ENCODE measurements around the gene ZNF221. TPM values are rescaled to one million over a fixed set of nuclear protein-coding genes. Genes with fewer than 3 reads are reported as not detected.

Gene ZNF221
- total RNA-seq, 1 experiment from 2014 or later: 6.2 TPM

DNA sequence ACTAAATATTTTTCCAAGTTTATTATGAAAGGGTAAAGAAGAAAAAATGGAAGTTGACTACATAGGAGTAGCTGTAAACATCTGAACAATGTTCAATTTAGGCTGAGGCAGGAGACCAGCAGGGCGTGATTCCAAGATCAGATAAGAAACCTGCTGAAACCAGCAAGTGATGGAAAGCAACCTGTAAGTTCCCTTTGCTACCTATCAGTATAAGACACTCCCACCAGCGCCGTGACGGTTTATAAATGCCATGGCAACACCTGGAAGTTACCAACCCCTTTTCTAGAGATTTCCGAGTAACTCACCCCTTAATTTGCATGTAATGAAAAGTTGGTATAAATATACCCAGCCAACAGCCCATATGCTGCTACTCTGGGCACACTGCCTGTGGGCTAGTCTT, 14.8 kb upstream of the ZNF221 start:
- Mint-ChIP-seq H3K9me3 (ENCODE audit: unreplicated experiment) (peaks cover 11% of the 10 kb centered on the region), H3K4me1 (ENCODE audit: low read depth, unreplicated experiment) (peaks cover 11% of the 10 kb centered on the region), H3K27ac (ENCODE audit: unreplicated experiment) (no peak overlapping the region), H3K27me3 (ENCODE audit: insufficient read depth, unreplicated experiment) (peaks cover 3% of the 10 kb centered on the region), H3K36me3 (ENCODE audit: insufficient read depth, unreplicated experiment) (peaks cover 6% of the 10 kb centered on the region), H3K4me3 (ENCODE audit: unreplicated experiment) (peak overlapping the region; percentile 94)
- intact Hi-C loops (cut with micrococcal nuclease; ENCODE audit: unreplicated experiment): loop anchor here (5.0 kb wide), 1 partner anchor 46 kb away; the partner anchor contains the start of gene ZNF155
- peaks cover 5% of the 10 kb centered on the region; the same call in 1 of the 2 replicates for H3K4me1 ChIP-seq
- H3K27me3 ChIP-seq (replicated peaks; ENCODE audit: control insufficient read depth, insufficient read depth, low read length): no peaks in the 10 kb centered on the region
- H3K4me3 ChIP-seq (ENCODE audit: low read depth, low read length): no peak overlapping the region
- DNase-seq: no peak
- BruUV-seq (replicated peaks): no TSS peak
- H3K36me3 ChIP-seq (ENCODE audit: control insufficient read depth, insufficient read depth, low read length): no peaks in the 10 kb centered on the region; the same call in 1 of the 2 replicates
- POLR2A ChIA-PET: interaction anchor here (1.0 to 1.5 kb wide), 3 partner anchors 15 to 158 kb away, joined by 4 to 10 read pairs (median 5); partner anchors contain the start of genes ZNF221, ZNF224 and ZNF283
- 0 out of 2 replicates have a peak, but pooled peaks cover 7% of the 10 kb centered on the region for H3K9me3 ChIP-seq
- CTCF ChIA-PET: interaction anchor here (0.6 to 1.6 kb wide), 2 partner anchors 15 to 283 kb away, joined by 3 to 6 read pairs; partner anchors contain the start of gene ZNF221
- TF ChIP-seq, protein P1, sequence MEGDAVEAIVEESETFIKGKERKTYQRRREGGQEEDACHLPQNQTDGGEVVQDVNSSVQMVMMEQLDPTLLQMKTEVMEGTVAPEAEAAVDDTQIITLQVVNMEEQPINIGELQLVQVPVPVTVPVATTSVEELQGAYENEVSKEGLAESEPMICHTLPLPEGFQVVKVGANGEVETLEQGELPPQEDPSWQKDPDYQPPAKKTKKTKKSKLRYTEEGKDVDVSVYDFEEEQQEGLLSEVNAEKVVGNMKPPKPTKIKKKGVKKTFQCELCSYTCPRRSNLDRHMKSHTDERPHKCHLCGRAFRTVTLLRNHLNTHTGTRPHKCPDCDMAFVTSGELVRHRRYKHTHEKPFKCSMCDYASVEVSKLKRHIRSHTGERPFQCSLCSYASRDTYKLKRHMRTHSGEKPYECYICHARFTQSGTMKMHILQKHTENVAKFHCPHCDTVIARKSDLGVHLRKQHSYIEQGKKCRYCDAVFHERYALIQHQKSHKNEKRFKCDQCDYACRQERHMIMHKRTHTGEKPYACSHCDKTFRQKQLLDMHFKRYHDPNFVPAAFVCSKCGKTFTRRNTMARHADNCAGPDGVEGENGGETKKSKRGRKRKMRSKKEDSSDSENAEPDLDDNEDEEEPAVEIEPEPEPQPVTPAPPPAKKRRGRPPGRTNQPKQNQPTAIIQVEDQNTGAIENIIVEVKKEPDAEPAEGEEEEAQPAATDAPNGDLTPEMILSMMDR (IDR thresholded peaks at IDR 0.05; ENCODE audit: insufficient read depth in 1 of 2, low read depth in 1 of 2, low read length in 1 of 2, severe bottlenecking in 1 of 2, unreplicated experiment in 1 of 2): no peak

DNA sequence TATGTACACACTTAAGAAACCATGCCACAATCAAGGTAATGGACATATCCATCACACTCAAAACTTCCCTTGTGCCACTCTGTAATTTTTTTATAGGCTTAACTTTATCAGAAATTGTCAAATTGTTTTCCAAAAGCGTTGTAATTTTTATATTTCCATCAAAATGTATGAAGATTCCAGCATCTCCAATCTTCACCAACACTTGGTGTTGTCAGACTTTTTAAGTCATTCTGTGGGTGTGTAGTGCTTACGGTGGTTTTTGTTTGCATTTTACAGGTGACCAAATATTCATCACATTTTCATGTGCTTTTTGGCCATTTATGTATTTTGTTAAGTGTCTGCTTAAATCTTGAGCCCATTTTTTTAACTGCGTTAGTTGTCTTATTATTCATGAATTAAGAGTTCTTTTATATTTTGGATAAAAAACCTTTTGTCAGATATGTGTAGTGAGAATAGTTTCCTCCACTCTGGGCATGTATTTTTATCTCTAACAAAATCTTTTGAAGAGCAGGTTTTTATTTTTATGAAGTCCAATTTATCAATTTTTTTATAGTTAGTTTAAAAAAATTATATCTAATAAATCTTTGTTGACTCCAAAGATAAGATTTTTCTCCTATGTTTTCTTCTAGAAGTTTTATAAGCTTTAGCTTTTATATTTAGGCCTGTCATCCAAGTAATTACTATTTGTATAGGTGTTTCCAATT, 11.3 kb upstream of the ZNF221 start:
- Mint-ChIP-seq H3K27ac (ENCODE audit: unreplicated experiment) (no peak overlapping the region), H3K36me3 (ENCODE audit: insufficient read depth, unreplicated experiment) (peaks cover 4% of the 10 kb centered on the region), H3K4me1 (ENCODE audit: low read depth, unreplicated experiment) (peaks cover 11% of the 10 kb centered on the region), H3K4me3 (ENCODE audit: unreplicated experiment) (no peak overlapping the region), H3K9me3 (ENCODE audit: unreplicated experiment) (peaks cover 37% of the 10 kb centered on the region), H3K27me3 (ENCODE audit: insufficient read depth, unreplicated experiment) (peaks cover 13% of the 10 kb centered on the region)
- intact Hi-C loops (cut with micrococcal nuclease; ENCODE audit: unreplicated experiment): loop anchor here (5.0 kb wide), 1 partner anchor 43 kb away; the partner anchor contains the start of gene ZNF155
- H3K27me3 ChIP-seq (replicated peaks; ENCODE audit: control insufficient read depth, insufficient read depth, low read length): no peaks in the 10 kb centered on the region
- CTCF ChIA-PET: interaction anchor here (0.7 kb wide), 1 partner anchor 20 kb away, joined by 3 read pairs; no protein-coding TSS in a partner anchor
- H3K9me3 ChIP-seq: peaks cover 7% of the 10 kb centered on the region; the same call in 1 of the 2 replicates
- POLR2A ChIA-PET: interaction anchor here (0.6 kb wide), 1 partner anchor 12 kb away, joined by 4 read pairs; no protein-coding TSS in a partner anchor
- TF ChIP-seq, protein P1 (IDR thresholded peaks at IDR 0.05; ENCODE audit: insufficient read depth in 1 of 2, low read depth in 1 of 2, low read length in 1 of 2, severe bottlenecking in 1 of 2, unreplicated experiment in 1 of 2): no peak
- DNase-seq: no peak
- no peak overlapping the region for H3K4me3 ChIP-seq (ENCODE audit: low read depth, low read length)
- peaks cover 5% of the 10 kb centered on the region; the same call in 1 of the 2 replicates for H3K4me1 ChIP-seq
- no TSS peak for BruUV-seq (replicated peaks)
- H3K36me3 ChIP-seq (ENCODE audit: control insufficient read depth, insufficient read depth, low read length): no peaks in the 10 kb centered on the region

GRCh38 chr19:43940719-43941118, 10.3 kb upstream of the ZNF221 start:
- peaks cover 9% of the 10 kb centered on the region for H3K4me1 Mint-ChIP-seq (ENCODE audit: low read depth, unreplicated experiment)

More at GRCh38 chr19:43940719-43941118, 10.3 kb upstream of the ZNF221 start:
- no peak overlapping the region for H3K27ac Mint-ChIP-seq (ENCODE audit: unreplicated experiment)
- no TSS peak for BruUV-seq (replicated peaks)
- H3K4me3 Mint-ChIP-seq (ENCODE audit: unreplicated experiment): no peak overlapping the region
- intact Hi-C loops (cut with micrococcal nuclease; ENCODE audit: unreplicated experiment): no loop called here
- no peak overlapping the region for H3K4me3 ChIP-seq (ENCODE audit: low read depth, low read length)
- TF ChIP-seq, protein P1 (IDR thresholded peaks at IDR 0.05; ENCODE audit: insufficient read depth in 1 of 2, low read depth in 1 of 2, low read length in 1 of 2, severe bottlenecking in 1 of 2, unreplicated experiment in 1 of 2): no peak
- no peaks in the 10 kb centered on the region for H3K27me3 ChIP-seq (replicated peaks; ENCODE audit: control insufficient read depth, insufficient read depth, low read length)
- no peak for DNase-seq
- ChIA-PET CTCF (no interaction called here), POLR2A (interaction anchor here (0.6 kb wide), 1 partner anchor 11 kb away, joined by 4 read pairs; no protein-coding TSS in a partner anchor)
- no peaks in the 10 kb centered on the region for H3K36me3 ChIP-seq (ENCODE audit: control insufficient read depth, insufficient read depth, low read length)
- H3K36me3 Mint-ChIP-seq (ENCODE audit: insufficient read depth, unreplicated experiment): no peaks in the 10 kb centered on the region
- peaks cover 7% of the 10 kb centered on the region; the same call in 1 of the 2 replicates for H3K9me3 ChIP-seq
- peaks cover 16% of the 10 kb centered on the region for H3K27me3 Mint-ChIP-seq (ENCODE audit: insufficient read depth, unreplicated experiment)
- H3K4me1 ChIP-seq: peaks cover 5% of the 10 kb centered on the region; the same call in 1 of the 2 replicates
- H3K9me3 Mint-ChIP-seq (ENCODE audit: unreplicated experiment): peaks cover 39% of the 10 kb centered on the region
